ENCODE results near the gene MEI1.

DNA sequence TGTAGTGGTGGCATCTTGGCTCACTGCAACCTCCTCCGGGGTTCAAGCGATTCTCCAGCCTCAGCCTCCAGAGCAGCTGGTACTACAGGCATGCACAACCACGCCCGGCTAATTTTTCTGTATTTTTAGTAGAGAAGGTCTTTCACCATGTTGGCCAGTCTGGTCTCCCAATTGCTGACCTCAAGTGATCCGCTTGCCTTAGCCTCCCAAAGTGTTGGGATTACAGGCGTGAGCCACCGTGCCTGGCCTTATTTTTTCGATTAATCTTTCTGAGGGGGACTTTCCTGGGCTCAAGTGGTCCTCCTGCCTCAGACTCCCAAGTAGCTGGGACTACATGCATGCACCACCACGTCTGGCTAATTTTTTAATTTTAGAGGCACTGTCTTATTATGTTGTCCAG, 16.3 kb upstream of the MEI1 start:
- TF ChIP-seq POLR2A (IDR thresholded peaks at IDR 0.05), result no peak
- TF ChIP-seq CTCF (IDR thresholded peaks at IDR 0.05), result no peak
